Activated naive CD4-positive, alpha-beta T cell treated with anti-CD3 and anti-CD28 coated beads for 36 hours (primary cell): ENCODE measurements around the gene ALDH1L1. TPM values are rescaled to one million over a fixed set of nuclear protein-coding genes. Genes with fewer than 3 reads are reported as not detected.

ENCODE experiments used
- CTCF ChIA-PET: fragments of 350-600 bp; sonication (Branson Sonifier 250); formaldehyde crosslinking; loops from one replicate; lab custom pipeline; 2021; ENCODE audit warnings: antibody characterized with exemption; lab: Charles Lee
- DNase-seq: peaks from one replicate; pipeline ENCODE4 v3.0.0-alpha.2; 2020
- H3K27ac Mint-ChIP-seq: one replicate; pipeline ENCODE4 v1.8.0; 2021; ENCODE audit warnings: mild to moderate bottlenecking, mixed read lengths
- H3K27me3 Mint-ChIP-seq: one replicate; pipeline ENCODE4 v1.8.0; 2021; ENCODE audit warnings: low read depth, mixed read lengths
- H3K36me3 Mint-ChIP-seq: one replicate; pipeline ENCODE4 v1.8.0; 2021; ENCODE audit warnings: low read depth, mixed read lengths
- H3K4me1 Mint-ChIP-seq: one replicate; pipeline ENCODE4 v1.8.0; 2021; ENCODE audit warnings: low read depth, mixed read lengths
- H3K4me3 Mint-ChIP-seq: one replicate; pipeline ENCODE4 v1.8.0; 2021; ENCODE audit warnings: mild to moderate bottlenecking, moderate library complexity, mixed read lengths
- H3K9me3 Mint-ChIP-seq: one replicate; pipeline ENCODE4 v1.8.0; 2021; ENCODE audit warnings: mixed read lengths
- intact Hi-C: fragments of 100-400 bp; cut with micrococcal nuclease; formaldehyde crosslinking; loops from one replicate; pipeline ENCODE4 v1.15.1; 2023
- total RNA-seq, 2 experiments: library from RNA; stranded (reverse); gene quantifications; one replicate each; pipeline ENCODE4 v1.2.3, GENCODE V29; 2021

ALDH1L1 gene
- total RNA-seq, 2 experiments from 2014 or later: not detected

GRCh38 chr3:126135071-126135405 lies 45.3 kb downstream of the ALDH1L1 start:
- CTCF ChIA-PET: interaction anchor here (0.6 to 4.6 kb wide), 6 partner anchors 12 to 1785 kb away, joined by 3 to 37 read pairs (median 4); no protein-coding TSS in a partner anchor
- intact Hi-C loops: no loop called here
- H3K27ac Mint-ChIP-seq: no peak overlapping the region
- no peak overlapping the region for H3K4me3 Mint-ChIP-seq
- peaks cover 20% of the 10 kb centered on the region for H3K27me3 Mint-ChIP-seq
- no peaks in the 10 kb centered on the region for H3K9me3 Mint-ChIP-seq
- no peaks in the 10 kb centered on the region for H3K36me3 Mint-ChIP-seq
- H3K4me1 Mint-ChIP-seq: no peaks in the 10 kb centered on the region
- DNase-seq: no peak

- H3K4me3 Mint-ChIP-seq: no peak overlapping the region
- DNase-seq: peak; percentile 67
- intact Hi-C loops: loop anchor here (1.0 kb wide), 2 partner anchors 64 to 255 kb away; no protein-coding TSS in a partner anchor
- H3K9me3 Mint-ChIP-seq: no peaks in the 10 kb centered on the region
- H3K4me1 Mint-ChIP-seq: no peaks in the 10 kb centered on the region
- H3K36me3 Mint-ChIP-seq: no peaks in the 10 kb centered on the region
- no peak overlapping the region for H3K27ac Mint-ChIP-seq
- peaks cover 15% of the 10 kb centered on the region for H3K27me3 Mint-ChIP-seq
- CTCF ChIA-PET: interaction anchor here (0.6 to 4.6 kb wide), 10 partner anchors 9 to 992 kb away, joined by 3 to 37 read pairs (median 4); no protein-coding TSS in a partner anchor
Observed at GRCh38 chr3:126134219-126134975, 46.0 kb downstream of the ALDH1L1 start.

GRCh38 chr3:126133606-126134005 lies 46.8 kb downstream of the ALDH1L1 start:
- H3K4me3 Mint-ChIP-seq: no peak overlapping the region
- no peak for DNase-seq
- H3K27me3 Mint-ChIP-seq: peaks cover 8% of the 10 kb centered on the region
- H3K9me3 Mint-ChIP-seq: no peaks in the 10 kb centered on the region
- no peaks in the 10 kb centered on the region for H3K36me3 Mint-ChIP-seq
- CTCF ChIA-PET: interaction anchor here (0.6 to 4.6 kb wide), 11 partner anchors 8 to 666 kb away, joined by 3 to 37 read pairs (median 4); no protein-coding TSS in a partner anchor
- intact Hi-C loops: loop anchor here (1.0 kb wide), 2 partner anchors 65 to 256 kb away; no protein-coding TSS in a partner anchor
- H3K27ac Mint-ChIP-seq: no peak overlapping the region
- H3K4me1 Mint-ChIP-seq: no peaks in the 10 kb centered on the region

- CTCF ChIA-PET: interaction anchor here (0.7 to 4.6 kb wide), 8 partner anchors 8 to 275 kb away, joined by 3 to 37 read pairs (median 4); no protein-coding TSS in a partner anchor
- no peaks in the 10 kb centered on the region for H3K9me3 Mint-ChIP-seq
- H3K27me3 Mint-ChIP-seq: peaks cover 7% of the 10 kb centered on the region
- no peak overlapping the region for H3K27ac Mint-ChIP-seq
- no peaks in the 10 kb centered on the region for H3K4me1 Mint-ChIP-seq
- no peak for DNase-seq
- H3K4me3 Mint-ChIP-seq: no peak overlapping the region
- intact Hi-C loops: no loop called here
- no peaks in the 10 kb centered on the region for H3K36me3 Mint-ChIP-seq
Observed at GRCh38 chr3:126132751-126133511, 47.5 kb downstream of the ALDH1L1 start.

- Mint-ChIP-seq H3K36me3 (no peaks in the 10 kb centered on the region), H3K27ac (no peak overlapping the region), H3K4me1 (no peaks in the 10 kb centered on the region), H3K4me3 (no peak overlapping the region), H3K9me3 (no peaks in the 10 kb centered on the region), H3K27me3 (peaks cover 7% of the 10 kb centered on the region)
- intact Hi-C loops: no loop called here
- no peak for DNase-seq
- CTCF ChIA-PET: interaction anchor here (0.6 to 4.6 kb wide), 3 partner anchors 53 to 276 kb away, joined by 3 to 37 read pairs (median 3); no protein-coding TSS in a partner anchor
Observed at GRCh38 chr3:126131881-126132750, 48.3 kb downstream of the ALDH1L1 start.

- DNase-seq: no peak
- no peak overlapping the region for H3K4me3 Mint-ChIP-seq
- intact Hi-C loops: no loop called here
- no peak overlapping the region for H3K27ac Mint-ChIP-seq
- CTCF ChIA-PET: interaction anchor here (0.6 to 4.6 kb wide), 2 partner anchors 52 to 67 kb away, joined by 3 to 37 read pairs; no protein-coding TSS in a partner anchor
- H3K4me1 Mint-ChIP-seq: no peaks in the 10 kb centered on the region
- H3K9me3 Mint-ChIP-seq: no peaks in the 10 kb centered on the region
- H3K36me3 Mint-ChIP-seq: no peaks in the 10 kb centered on the region
- peaks cover 7% of the 10 kb centered on the region for H3K27me3 Mint-ChIP-seq
Observed at GRCh38 chr3:126130981-126131745, 49.2 kb downstream of the ALDH1L1 start.

- intact Hi-C loops: no loop called here
- Mint-ChIP-seq H3K9me3 (no peaks in the 10 kb centered on the region), H3K27me3 (peaks cover 2% of the 10 kb centered on the region), H3K36me3 (no peaks in the 10 kb centered on the region), H3K4me3 (no peak overlapping the region), H3K4me1 (no peaks in the 10 kb centered on the region), H3K27ac (no peak overlapping the region)
- CTCF ChIA-PET: no interaction called here
- DNase-seq: no peak
Observed at GRCh38 chr3:126130081-126130855, 50.1 kb downstream of the ALDH1L1 start.

GRCh38 chr3:126129398-126129891 lies 50.9 kb downstream of the ALDH1L1 start:
- H3K4me1 Mint-ChIP-seq: no peaks in the 10 kb centered on the region
- intact Hi-C loops: no loop called here
- H3K27ac Mint-ChIP-seq: no peak overlapping the region
- no peaks in the 10 kb centered on the region for H3K36me3 Mint-ChIP-seq
- no peak for DNase-seq
- CTCF ChIA-PET: no interaction called here
- H3K9me3 Mint-ChIP-seq: no peaks in the 10 kb centered on the region
- no peak overlapping the region for H3K4me3 Mint-ChIP-seq
- no peaks in the 10 kb centered on the region for H3K27me3 Mint-ChIP-seq

GRCh38 chr3:126128504-126129397 lies 51.6 kb downstream of the ALDH1L1 start:
- CTCF ChIA-PET: no interaction called here
- no peaks in the 10 kb centered on the region for H3K9me3 Mint-ChIP-seq

GRCh38 chr3:126127904-126128303 lies 52.5 kb downstream of the ALDH1L1 start:
- no peak for DNase-seq
- no peaks in the 10 kb centered on the region for H3K36me3 Mint-ChIP-seq
- no peaks in the 10 kb centered on the region for H3K27me3 Mint-ChIP-seq
- no peak overlapping the region for H3K27ac Mint-ChIP-seq
- no peaks in the 10 kb centered on the region for H3K4me1 Mint-ChIP-seq
- intact Hi-C loops: no loop called here
- no peak overlapping the region for H3K4me3 Mint-ChIP-seq
- CTCF ChIA-PET: no interaction called here
- H3K9me3 Mint-ChIP-seq: no peaks in the 10 kb centered on the region

More at GRCh38 chr3:126128504-126129397, 51.6 kb downstream of the ALDH1L1 start:
- intact Hi-C loops: no loop called here
- no peak for DNase-seq
- Mint-ChIP-seq H3K27ac (no peak overlapping the region), H3K36me3 (no peaks in the 10 kb centered on the region), H3K4me1 (no peaks in the 10 kb centered on the region), H3K4me3 (no peak overlapping the region), H3K27me3 (no peaks in the 10 kb centered on the region)
